Measurements from ENCODE around the gene MOG.

MOG gene

DNA sequence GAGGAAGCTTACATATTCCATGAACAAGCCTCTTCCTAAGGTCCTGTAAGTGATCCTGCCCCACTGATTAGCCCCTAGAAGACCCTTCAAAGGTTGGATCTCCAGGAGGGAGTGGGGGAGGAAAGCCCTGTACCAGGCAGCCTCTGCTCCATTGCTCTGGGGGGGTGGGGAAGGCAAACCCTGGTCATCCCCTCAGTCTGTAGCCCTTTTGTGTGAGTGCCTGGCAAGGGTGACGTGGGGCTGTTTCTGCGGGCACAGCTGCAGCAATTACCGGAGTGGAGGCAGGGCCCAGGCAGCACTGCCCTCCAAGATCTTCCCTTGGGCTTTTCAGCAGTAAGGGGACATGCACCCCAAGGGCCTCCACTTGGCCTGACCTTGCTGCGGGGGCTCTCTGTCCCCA is at the start of gene MOG:
MOG (plus strand) TSS at position 295 of the 400 bp plus-strand sequence. CDS start 118 bp downstream, outside the sequence.
- DNase-seq (ENCODE audit: low read depth in 2 of 2) = no peak

DNA sequence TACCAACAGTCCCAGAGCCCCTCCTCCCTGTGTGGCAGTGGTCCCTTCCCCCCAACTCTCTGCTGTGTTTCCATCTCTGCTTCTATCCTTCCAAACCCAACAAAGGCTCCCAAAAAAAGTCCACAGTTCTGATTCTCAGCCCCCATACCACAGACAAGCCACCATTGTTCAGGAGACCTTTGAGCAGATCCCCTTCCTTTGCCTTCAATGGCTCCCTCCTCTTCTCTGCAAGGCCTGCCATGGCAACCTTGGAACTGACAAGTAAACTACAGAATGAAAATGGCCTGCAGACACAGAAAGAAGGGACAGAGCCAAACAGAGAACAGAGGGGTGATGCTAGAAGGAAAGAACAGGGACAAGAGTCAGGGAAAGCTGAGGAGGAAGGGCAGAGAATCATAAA is 48.8 kb upstream of the MOG start:
- DNase-seq (ENCODE audit: low read depth in 2 of 2) = no peak

DNA sequence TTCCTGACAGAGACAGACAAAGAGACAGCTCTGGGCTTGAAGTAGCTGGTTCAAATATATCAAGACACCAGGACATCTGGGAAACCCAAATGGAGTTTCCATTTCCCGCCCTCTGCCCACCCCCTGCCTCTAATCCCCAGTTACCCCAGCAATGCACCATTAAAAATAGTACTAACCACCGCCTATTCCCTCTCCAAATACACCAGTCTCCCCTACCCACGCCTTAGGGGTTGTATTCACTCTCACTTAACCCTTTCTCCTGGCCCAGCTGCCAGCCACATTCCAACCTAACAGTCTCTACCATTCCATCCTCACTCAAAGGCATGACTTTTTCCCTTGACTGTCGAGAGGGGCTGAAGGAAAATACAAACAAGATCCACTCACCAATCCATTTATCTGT is 46.4 kb upstream of the MOG start:
- DNase-seq (ENCODE audit: low read depth in 2 of 2) = no peak

DNA sequence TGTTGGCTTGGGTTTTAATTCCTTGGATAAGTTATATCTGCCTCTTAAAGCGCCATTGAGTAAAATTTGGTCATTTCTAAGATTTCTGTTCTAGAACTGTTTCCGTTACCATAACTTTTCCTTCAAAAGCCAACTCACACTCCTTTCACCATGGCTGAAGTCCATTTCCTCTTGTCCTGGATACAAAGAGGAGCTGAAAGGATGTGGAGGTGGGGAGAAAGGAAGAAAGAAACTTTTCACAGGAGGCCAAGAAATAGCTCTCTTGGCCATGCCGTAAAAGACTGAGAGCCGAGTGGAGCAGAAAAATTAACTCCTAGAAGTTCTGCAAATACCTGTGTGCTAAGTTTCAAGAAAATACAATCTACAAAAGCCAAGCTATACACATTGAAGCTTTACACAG is 45.5 kb upstream of the MOG start:
- DNase-seq (ENCODE audit: low read depth in 2 of 2) = no peak

DNA sequence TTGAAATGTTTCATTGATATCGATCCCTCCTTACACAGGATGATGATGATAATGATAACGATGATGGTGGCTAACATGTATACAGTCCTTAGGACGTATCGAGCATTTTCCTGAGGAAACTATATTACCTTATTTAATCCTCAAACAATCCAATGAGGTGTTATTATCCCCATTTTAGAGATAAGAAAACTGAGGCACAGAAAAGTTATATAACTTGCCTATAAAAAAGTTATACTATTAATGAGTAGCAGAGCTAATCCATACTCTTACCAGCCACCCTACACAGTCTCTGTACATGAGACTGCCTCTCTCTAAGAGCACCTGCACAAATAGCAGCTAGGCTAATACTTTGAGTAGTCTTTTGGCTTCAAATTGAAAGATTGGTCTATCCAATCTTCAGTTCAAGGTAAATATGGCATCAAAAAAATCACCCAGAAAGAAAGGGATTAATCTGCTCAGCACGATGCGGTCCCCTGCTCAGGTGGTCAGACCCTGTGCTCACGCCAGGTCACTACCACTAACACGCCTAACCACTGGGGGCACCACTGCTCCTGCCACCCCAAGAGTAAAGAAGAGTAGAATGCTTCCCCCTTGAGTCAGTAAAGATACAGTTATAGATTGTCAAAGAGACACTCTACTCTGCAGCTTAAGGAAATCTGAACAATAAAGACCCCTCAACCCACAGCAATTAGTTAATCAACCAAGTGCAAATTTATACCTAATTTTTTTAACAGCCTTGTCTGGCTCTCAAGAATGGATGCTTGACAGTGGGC is 38.9 kb upstream of the MOG start:
- DNase-seq (ENCODE audit: low read depth in 2 of 2) = no peak

DNA sequence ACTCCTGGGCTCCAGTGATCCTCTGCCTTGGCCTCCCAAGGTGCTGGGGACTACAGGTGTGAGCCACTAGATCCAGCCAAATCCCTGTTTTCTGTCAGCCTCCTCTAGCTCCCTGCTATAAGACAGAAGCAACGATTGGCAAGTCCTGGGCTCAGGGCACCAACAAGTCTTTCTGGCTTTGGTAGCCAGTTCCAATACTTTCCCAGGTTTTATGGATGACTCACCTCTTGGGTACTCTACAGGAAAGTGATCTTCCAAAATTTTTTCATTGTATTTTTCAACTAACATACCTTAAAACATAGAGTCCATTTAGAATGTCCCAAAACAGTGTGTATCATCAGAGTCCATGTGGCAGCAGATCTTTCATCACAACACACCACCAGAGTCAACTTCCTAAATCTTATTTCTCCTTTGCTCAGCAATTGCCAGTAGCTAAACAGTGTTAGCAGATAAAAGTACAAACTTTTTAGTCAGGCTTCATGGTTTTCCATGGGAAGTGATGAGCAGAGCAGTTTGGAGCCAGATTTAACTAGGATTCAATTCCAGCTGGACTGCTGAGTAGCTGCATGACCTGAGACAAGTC is 37.2 kb upstream of the MOG start:
- no peak for DNase-seq (ENCODE audit: low read depth in 2 of 2)

DNA sequence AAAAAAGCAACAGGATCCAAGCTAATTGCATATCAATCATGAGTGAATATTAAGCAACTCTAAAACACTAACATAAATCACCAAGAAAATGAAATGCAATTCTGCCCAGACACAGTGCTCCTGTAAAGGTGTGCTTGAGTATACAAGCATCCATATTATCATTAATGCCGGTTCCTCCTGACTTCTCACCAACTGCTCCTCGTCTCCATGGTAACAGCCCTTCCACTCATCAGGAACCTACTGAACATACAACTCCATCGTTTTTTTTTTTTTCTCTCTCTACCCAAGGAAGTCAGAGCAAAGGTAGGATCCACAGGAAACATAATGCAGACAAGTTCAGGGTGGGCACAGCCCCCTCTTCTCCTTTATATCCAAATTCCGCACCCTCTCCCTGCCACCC is 36.3 kb upstream of the MOG start:
- no peak for DNase-seq (ENCODE audit: low read depth in 2 of 2)

DNA sequence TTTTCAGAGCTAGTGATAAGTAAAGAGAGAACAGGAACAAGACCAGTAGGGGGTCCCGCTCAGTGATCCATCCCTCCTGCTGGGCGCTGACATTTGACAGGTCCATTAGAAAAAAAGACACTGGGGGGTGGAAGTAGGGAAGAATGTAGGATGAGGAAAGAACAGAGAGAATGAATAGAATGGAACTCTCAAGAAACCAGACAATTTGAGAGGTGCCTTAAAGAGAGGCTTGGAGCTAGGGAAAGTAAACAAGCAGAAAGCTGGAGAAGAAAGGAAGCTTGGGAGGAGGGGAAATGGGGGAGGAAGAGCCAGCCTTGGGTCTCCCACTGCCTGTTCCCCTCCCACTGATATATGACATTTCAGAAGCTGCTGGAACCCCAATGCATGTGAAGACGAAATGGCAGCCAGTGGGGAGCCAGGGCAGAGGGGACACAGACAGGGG is 32.4 kb upstream of the MOG start:
- no peak for DNase-seq (ENCODE audit: low read depth in 2 of 2)

DNA sequence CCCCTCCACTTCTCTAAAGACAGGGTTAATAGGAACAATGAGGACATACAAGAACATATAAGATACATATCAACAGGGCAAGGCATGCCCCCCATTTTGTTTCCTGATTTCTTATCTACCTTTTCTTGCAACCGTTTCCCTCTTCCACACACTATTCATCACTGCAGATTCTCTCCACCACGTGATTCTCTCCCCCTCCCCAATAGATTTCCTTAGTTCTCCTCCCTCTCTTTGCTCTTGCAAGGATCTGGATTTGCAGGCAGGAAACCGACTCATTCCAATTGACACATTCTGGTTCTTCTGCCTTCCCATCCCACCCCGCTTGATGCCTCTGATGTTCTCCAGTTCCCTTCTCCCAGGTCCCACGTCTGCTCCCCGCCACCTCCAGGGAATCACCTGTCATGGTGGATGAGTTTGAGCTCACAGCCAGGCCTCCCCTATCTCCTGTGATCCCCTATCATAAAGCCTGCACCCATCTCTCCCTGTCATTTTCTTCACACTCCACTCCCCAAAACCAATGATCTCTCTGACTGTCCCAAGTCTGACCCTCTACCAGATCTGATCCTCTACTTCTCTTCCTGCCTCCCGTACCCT is 31.5 kb upstream of the MOG start:
- no peak for DNase-seq (ENCODE audit: low read depth in 2 of 2)

DNA sequence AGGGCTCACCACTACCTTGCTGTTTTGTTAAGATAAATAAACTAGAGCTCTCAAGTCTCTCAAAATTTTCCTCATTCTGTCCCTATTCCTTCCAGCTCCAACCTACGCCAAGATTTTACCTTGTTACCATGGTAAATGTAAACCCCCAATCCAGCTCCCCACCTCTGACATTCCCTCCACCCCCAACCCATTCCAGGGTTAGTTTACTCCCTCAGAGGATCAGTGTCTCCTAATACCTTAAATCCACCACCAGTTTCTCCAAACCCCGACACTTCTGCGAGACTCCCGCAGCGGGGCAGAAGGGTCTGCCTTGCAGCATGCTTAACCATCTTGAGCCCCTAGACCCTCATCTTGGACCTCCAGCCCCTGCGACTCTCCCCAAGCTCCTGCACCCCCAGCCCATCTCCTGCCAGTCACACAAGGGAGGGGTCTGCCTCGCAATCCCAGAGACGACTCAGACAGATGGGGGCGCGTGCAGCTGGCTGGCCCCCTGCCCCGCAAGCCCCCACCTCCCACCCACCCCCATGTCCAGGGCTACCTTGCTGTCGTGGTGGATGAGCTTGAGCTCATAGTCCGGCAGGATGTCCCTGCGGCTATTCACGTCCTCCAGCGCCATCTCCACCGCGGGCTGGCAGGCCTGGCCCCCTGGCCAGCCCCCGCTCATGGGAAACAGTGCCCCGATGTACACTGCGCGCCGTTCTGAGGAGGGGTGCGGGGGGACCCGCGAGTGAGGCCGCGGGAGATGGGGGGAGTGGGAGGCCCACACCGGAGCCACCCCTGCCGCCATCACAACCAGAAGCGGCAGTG is 29.7 kb upstream of the MOG start:
- no peak for DNase-seq (ENCODE audit: low read depth in 2 of 2)

DNA sequence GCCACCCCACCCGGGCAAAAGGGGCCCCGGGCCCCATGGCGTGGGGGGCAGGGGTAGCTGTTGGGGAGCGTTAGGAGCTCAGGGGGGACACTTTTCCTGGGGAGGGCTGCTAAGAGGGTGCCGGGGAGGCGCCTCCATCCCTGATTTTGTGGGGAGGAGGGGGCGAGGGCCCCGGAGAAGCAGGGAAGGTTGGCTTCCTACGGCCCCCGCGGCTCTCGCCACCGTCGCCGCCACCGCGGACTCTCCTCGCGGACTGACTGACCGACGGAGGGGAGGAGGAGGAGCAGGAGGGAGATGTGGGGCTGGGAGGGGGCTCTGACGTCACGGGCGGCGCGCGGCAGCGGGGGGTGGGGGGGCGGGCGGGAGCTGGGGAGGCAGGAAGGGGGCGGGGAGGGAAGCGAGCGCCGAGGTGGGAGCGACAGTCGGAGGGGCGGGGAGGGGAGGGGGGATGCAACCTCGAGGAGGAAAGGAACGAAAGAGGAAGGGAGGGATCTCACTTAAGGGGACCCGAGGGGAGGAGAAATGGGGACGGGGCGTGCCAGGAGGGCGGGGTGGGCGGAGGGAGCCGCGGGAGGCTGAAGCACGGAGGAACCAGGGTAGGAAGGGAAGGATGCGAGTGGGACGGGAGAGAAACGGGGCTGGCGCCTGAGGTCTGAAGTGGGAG is 29.0 kb upstream of the MOG start:
- peak; percentile 16 to 35 for DNase-seq (ENCODE audit: low read depth in 2 of 2)

DNA sequence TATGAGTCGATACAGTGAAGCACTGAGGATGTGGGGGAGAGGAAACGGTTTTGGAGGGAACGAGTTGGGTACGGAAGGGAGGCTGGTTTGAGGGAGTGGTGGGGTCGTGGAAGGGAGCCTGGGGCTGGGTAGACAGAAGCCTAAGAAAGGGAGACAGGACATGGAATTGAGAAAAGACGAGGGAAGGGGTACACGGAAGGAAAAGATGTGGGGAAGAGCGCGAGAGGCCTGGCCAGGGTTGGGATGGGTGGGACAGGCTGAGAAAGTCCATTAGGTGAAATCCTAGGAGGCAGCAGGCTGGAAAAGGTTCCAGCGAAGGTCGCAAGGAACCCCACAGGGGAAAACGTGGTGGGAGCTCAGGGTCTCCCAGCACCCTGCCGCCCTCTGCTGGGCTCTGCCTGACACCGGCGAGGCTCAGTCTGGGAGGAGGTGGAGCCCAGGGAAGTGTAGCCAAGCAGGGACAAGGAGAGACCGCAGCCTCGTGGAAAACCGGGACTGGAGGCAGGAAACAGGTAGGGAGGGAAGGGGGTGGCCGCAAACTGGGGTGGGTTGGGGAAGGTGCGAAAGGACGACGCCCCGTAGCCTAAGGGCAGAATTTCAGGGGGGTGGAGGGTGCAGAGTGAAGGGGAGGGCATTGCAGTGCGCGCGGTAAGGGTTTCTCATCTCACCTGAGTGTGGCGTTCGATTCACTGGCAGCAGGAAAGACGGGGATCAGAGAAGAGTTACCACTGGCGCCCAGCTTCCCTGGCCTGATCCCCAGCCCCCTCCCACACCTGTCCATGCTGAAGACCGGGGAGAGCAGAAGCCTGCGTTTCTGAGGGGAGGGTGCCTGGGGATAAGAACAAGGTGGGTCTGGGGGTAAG is 28.2 kb upstream of the MOG start:
- DNase-seq (ENCODE audit: low read depth in 2 of 2) = peak; percentile 38 to 46

DNA sequence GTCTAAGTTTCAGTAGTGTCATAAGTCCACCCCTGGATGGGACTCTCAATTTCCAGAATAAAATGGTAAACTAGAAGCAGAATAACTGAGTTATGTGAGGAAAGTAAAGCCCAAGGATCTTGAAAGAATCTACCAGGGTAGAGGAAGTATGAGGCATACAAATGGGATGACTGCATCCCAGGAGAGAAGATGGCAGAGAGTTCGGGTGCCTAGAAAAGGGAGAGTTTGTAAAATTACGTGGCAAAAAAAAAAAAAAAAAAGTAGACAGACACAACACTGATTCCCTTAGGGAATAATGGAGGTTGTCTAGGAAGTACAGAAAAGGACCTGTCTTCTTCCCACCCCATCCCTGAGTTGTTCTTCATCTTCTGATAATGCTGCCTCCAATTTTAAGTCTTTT is 27.3 kb upstream of the MOG start:
- no peak for DNase-seq (ENCODE audit: low read depth in 2 of 2)

DNA sequence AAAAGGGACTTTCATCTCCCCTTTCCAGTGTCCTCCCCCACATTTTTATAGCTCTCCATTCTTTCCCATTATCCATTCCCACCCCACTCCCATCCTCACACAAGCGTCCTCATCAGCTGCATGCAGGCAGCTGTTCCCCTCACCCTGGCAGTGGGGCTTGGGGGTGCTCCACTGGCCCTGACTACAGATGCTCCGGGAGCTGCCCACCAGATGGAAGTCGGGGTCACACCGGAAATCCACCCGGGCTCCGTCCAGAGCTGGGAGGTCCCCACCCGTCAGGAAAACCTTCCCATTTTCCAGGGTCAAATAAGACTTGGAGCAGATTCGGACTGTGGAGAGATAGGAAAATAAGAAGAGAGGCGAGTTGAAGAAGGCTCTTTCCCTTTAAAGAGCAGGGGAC is 26.6 kb upstream of the MOG start:
- DNase-seq (ENCODE audit: low read depth in 2 of 2) = no peak

DNA sequence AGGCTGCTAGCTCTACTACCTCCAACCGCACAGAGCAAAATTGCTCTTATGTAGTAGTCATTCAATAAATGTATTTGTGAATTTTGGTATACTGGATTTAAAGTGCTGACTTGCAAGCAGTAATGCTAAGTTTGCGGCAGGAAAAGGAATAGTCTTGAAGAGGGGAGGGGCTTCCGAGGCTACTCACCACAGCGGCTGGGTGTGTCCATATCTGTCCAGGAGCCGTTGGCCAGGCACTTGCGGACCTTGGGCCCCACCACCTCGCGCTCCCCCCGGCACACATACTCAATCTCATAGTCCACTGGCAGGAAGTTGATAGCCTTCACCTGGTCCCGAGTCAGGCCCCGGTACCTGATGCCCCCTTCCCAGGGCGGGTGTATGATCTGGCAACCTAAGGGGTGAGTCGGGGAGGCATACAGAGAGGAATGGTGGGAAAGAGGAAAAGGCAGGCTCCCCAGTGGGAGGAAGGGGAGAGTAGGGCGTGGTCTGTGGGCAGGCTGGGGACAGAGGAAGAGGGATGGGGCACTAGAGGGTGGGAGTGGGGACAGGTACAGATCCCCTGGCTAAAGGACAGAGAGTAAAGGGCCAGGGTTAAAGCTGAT is 25.6 kb upstream of the MOG start:
- DNase-seq (ENCODE audit: low read depth in 2 of 2) = no peak

DNA sequence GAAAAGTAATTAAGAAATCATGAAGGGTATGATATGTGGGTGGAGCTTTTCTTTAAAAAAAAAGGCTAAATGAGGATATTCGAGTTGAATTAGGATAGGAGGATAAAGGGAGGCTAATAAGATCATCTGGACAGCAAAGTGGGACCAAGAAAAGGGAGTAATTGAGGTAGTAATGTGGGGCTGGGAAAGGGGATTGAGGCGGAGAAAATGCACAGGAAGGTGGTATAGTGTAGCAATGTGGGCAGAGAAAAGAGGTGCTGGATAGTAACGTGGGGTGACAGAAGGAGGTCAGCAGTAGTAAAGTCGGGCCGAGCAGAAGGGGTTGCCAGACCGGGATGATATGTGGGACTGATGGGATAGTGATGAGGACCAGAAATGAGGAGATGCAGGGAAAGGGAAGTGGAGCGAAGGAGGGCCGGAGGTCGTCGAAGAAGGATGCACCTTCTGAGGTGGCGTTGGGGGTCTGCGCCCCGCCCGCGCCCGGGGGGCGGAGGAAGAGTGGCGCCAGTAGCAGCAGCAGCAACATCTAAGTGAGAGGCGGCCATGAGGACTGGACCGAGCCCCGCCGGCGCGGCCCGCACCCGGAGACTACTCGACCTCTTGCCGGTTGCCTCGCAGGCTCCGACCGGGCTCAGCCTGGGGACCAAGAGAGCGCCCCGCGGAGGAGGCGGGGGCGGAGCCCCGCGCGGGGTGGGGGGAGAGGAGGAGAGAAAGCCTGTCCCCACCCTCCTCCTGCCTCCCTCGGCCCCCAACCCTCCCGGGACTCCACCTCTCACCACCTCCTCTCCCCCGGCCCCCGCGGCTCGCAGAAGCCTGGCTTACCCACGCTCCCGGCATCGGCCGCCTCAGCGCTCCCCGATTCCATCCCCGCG is 24.8 kb upstream of the MOG start:
- peak; percentile 25 to 27 for DNase-seq (ENCODE audit: low read depth in 2 of 2)

DNA sequence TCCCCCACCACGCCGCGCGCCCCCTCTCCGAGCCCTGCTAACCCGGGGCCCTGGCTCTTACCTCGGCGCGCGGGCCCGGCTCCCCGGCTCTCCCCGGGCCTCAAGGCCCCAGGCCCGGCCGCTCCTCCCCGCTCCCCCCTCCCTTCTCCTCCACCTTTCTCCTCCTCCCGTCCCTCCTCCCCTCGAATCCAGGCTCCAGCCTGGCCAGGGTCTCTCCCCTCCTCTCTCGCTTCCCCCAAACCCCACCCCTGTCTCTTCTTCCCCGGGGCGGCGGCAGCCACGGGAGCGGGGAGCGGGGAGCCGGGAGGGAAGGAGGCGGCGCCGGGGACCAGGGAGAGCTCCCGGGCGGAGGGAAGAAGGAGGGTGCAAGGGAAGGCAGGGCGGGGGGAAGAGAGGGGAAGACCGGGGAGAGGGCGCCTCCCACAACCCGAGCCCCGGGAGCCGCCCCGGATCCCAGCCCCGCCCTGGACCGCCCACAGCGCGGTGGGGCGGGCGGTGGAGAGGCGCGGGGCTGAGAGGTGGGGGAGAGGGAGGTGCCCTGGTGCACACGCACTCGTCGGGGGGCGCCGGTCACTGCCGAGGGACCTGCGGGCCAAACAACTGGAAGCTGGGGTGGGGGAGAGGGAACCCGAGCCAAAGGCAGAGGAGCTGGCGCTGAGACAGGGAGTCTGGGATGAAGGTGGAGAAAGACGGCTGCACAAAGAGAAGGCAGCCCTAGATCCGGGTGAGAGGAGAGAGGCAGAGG is 23.9 kb upstream of the MOG start, which contains the start of gene GABBR1:
GABBR1 (minus strand) TSS at position 395 of the 745 bp plus-strand sequence. CDS start 798 bp downstream, outside the sequence.
- peak; percentile 53 to 54 for DNase-seq (ENCODE audit: low read depth in 2 of 2)

DNA sequence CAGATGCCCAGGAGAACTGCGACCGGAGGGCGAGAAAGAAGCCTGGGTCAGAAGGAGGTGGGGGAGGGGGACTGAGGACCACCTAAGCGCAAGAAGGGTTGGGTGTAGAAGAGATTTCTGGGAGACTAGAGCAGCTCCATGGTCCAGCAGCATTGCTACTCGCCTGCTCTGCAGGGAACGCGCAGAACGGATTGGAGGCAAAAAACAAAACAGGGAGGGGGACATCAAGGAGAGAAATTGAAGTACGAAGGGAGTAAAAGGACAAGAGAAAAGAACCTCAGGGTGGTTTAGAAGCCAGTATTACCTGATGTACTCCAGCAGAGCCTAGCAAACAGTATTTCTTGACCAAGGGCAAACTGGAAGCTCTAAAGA is 23.4 kb upstream of the MOG start:
- no peak for DNase-seq (ENCODE audit: low read depth in 2 of 2)

DNA sequence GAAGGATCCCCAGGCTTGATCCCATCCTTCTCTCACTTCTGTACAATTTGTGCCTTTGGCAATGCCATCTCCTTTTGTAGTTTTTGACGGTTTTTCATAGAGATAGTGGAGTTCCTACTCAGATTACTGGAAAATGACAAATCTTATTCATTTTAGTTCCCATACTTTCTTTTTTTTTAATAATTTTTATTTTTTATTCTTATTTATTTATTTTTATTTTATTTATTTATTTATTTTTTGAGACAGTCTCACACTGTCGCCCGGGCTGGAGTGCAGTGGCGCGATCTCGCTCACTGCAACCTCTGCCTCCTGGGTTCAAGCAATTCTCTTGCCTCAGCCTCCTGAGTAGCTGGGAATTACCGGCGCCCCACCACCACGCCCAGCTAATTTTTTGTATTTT is 19.6 kb upstream of the MOG start:
- DNase-seq (ENCODE audit: low read depth in 2 of 2) = no peak
